Bronchus fibroblast of lung (primary cell): ENCODE results near the gene OR4K14. TPM values are rescaled to one million over a fixed set of nuclear protein-coding genes. Genes with fewer than 3 reads are reported as not detected.

Source experiments
- total RNA-seq: library from RNA; depleted of rRNA; stranded (reverse); fragments of >200 nt; gene quantifications from 2 replicates; pipeline ENCODE4 v1.2.3, GENCODE V29; 2015

OR4K14 gene, protein sequence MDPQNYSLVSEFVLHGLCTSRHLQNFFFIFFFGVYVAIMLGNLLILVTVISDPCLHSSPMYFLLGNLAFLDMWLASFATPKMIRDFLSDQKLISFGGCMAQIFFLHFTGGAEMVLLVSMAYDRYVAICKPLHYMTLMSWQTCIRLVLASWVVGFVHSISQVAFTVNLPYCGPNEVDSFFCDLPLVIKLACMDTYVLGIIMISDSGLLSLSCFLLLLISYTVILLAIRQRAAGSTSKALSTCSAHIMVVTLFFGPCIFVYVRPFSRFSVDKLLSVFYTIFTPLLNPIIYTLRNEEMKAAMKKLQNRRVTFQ
- not detected in 2 replicates for total RNA-seq

DNA sequence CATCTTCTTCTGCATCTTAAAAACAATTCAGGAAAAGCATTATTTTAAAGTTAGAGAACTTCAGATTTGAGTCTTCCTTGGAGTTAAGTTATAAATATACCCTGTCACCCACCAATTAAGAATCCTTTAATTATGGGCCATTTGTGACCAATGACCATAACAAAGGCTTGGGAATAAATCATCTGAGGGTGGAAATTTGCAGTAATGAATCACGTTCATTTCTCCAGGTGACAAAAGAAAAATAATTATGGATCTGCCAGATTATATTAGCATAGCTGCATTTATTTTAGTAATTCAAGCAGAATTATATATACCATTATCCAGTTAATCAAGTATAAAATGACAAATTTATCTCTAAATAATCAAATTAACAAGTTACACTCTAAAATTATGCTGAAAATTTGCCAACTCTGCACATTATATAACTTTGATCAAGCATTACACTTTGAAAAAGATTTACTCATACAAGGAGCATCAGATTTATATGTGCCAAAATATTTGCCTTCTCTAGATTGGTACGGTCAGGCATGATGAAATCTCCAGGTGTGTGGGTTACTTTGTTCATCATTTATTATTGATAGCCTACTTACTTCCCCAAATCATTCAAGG lies at the start of gene OR4K14:
Gene OR4K14 (minus strand): TSS at position 51 of the 609 bp plus-strand sequence. CDS start 4,114 bp downstream, outside the sequence.

DNA sequence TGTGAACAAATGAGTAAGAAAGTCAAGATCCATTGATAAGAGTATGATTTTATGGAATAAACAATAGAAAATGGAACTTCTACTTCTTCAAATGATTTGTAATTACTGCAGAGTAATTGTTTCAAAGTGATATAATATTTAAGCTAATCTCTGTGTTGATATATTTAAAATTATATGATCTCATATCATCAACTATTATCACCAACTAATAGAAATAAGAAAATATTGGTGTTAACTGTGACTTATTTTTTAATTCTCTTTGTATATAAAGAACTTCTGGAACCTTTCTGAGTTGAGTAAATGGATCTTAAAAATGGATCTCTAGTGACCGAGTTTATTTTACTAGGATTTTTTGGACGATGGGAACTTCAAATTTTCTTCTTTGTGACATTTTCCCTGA lies 40.6 kb upstream of the OR4K14 start, which contains the start of gene OR4L1:
Gene OR4L1 (plus strand): TSS at position 301 of the 400 bp plus-strand sequence. CDS start 0 bp downstream, at position 301.

DNA sequence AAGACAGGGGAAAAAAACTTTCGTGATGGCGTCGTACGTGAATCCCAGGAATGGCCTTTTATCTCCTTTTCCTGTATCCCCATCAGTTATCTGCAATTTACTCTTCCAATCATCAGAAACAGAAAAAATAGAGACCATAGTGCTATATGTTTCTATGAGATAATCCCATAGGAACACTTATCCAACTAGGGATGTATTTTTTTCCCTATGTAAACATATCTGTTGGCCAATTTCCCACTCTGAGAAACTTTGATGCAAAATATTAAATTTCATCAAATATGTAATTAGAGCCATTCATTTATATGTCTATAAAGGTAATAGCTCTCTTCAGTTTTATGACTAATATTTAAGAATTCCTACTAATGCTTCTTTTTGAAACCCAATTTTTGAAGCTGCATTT lies 16.8 kb upstream of the OR4K14 start, which contains the start of gene OR4K13:
Gene OR4K13 (minus strand): TSS at position 101 of the 400 bp plus-strand sequence. CDS start 1,280 bp downstream, outside the sequence.

DNA sequence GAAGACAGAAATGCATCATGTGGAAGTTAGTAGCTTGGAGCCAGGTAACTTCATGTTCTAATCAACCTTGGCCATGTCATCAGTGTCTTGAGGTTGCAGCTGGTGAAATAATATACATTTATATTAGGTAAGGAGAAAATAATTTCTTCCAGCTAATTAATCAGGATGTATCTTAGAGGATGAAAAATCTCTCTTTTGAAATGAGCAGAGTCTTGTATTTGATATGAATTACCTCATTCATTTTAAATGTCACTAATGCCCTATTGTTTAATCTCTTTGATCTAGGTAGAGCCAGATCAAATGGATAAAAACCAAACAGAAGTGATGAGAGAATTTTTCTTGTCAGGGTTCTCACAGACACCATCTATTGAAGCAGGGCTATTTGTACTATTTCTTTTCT lies 17.2 kb downstream of the OR4K14 start, which contains the start of gene OR4Q2:
Gene OR4Q2 (plus strand): TSS at position 301 of the 400 bp plus-strand sequence.

DNA sequence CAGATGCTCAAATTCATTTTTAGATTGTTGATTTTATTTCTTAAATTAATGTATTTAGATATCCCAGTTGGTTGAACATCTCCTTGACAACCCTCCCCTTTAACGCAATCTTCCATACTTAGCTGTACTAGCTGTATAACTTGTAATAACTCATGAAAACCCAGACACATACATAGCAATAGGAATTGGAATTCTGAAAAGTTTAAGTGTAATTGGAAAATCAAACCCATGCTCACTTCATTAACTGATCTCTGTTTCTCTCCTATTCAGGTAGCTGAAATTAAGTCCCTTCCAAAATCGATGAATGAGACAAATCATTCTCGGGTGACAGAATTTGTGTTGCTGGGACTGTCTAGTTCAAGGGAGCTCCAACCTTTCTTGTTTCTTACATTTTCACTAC lies 43.8 kb downstream of the OR4K14 start, which contains the start of gene OR4K15:
Gene OR4K15 (plus strand): TSS at position 301 of the 400 bp plus-strand sequence. CDS start 0 bp downstream, at position 301.

Other genes with a start within 250 kb of the OR4K14 start
- not detected in 2 replicates for gene OR4M1, start 245.8 kb downstream of the OR4K14 start, total RNA-seq
- gene OR4N2, start 215.5 kb downstream of the OR4K14 start, total RNA-seq = not detected in 2 replicates
- not detected in 2 replicates for gene OR4K2, start 144.2 kb downstream of the OR4K14 start, total RNA-seq
- gene OR4K5, start 98.7 kb downstream of the OR4K14 start, total RNA-seq = not detected in 2 replicates
- not detected in 2 replicates for gene OR4K1, start 88.4 kb downstream of the OR4K14 start, total RNA-seq
- not detected in 2 replicates for gene OR4K15, start 43.7 kb downstream of the OR4K14 start, total RNA-seq
- gene OR4Q2, start 17.1 kb downstream of the OR4K14 start, total RNA-seq = not detected in 2 replicates
- not detected in 2 replicates for gene OR4K13, start 16.7 kb upstream of the OR4K14 start, total RNA-seq
- gene OR4L1, start 40.7 kb upstream of the OR4K14 start, total RNA-seq = not detected in 2 replicates
- gene OR4K17, start 91.4 kb upstream of the OR4K14 start, total RNA-seq = not detected in 2 replicates
- not detected in 2 replicates for gene OR4N5, start 119.5 kb upstream of the OR4K14 start, total RNA-seq
- gene OR11G2, start 171.6 kb upstream of the OR4K14 start, total RNA-seq = not detected in 2 replicates
- gene OR11H6, start 204.4 kb upstream of the OR4K14 start, total RNA-seq = not detected in 2 replicates
- not detected in 2 replicates for gene OR11H7, start 209.7 kb upstream of the OR4K14 start, total RNA-seq
- not detected in 2 replicates for gene OR11H4, start 220.0 kb upstream of the OR4K14 start, total RNA-seq